Loucy (cell line): ENCODE data around the gene IFT22.

Experiments
- CTCF ChIP-seq: fragments of 200-600 bp; sonication (generic); conservative IDR thresholded peaks from 2 replicates; pipeline ENCODE4 v1.5.1; 2014; ENCODE audit warnings: mild to moderate bottlenecking, antibody characterized with exemption, low read length
- EZH2phosphoT487 ChIP-seq: fragments of 200-600 bp; IDR thresholded peaks from 2 replicates; pipeline ENCODE4 v1.6.1; 2018; ENCODE audit warnings: antibody characterized with exemption, mild to moderate bottlenecking, moderate library complexity, borderline replicate concordance

DNA sequence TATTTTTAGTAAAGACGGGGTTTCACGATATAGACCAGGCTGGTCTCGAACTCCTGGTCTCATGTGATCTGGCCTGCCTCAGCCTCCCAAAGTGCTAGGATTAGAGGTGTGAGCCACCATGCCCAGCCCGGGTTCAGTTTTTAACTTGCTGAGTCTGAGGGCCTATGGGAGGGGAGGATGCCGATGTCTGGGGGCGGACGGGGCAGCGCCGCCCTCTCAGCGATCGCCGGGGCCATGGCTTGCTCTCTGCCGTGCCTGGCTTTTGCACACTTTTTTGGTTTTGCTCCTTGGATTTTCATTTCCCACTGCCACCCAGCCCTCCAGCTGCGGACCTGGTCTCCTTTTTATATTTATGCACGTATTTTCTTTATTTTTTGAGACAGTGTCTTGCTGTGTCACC is 25.9 kb upstream of the IFT22 start:
- TF ChIP-seq CTCF (no peak), EZH2phosphoT487 (no peak)
